GM23248 (cell line): ENCODE measurements around the gene S100A16. TPM values are rescaled to one million over a fixed set of nuclear protein-coding genes. Genes with fewer than 3 reads are reported as not detected.

Experiments
- DNase-seq: peaks from one replicate; pipeline ENCODE4 v3.0.0-alpha.2; 2015
- H2AFZ ChIP-seq: fragments of 200-600 bp; sonication (generic); 2 replicates; pipeline ENCODE4 v1.6.1; 2016; ENCODE audit warnings: antibody characterized with exemption
- H3F3A ChIP-seq: fragments of 200-600 bp; sonication (generic); 2 replicates; pipeline ENCODE4 v1.6.1; 2016; ENCODE audit warnings: mild to moderate bottlenecking, antibody characterized with exemption, mixed run types; ENCODE audit not compliant: insufficient read depth
- H3K27ac ChIP-seq: fragments of 200-600 bp; sonication (generic); 2 replicates; pipeline ENCODE4 v1.5.1; 2016; ENCODE audit warnings: mild to moderate bottlenecking
- H3K27me3 ChIP-seq: fragments of 200-600 bp; sonication (generic); replicated peaks from 2 replicates; pipeline ENCODE4 v1.6.1; 2016; ENCODE audit warnings: mild to moderate bottlenecking; ENCODE audit not compliant: insufficient read depth
- H3K36me3 ChIP-seq: fragments of 200-600 bp; sonication (generic); 2 replicates; pipeline ENCODE4 v1.6.1; 2016; ENCODE audit warnings: low read depth, mild to moderate bottlenecking
- H3K4me1 ChIP-seq: fragments of 200-600 bp; sonication (generic); 2 replicates; pipeline ENCODE4 v1.6.1; 2016; ENCODE audit warnings: mild to moderate bottlenecking; ENCODE audit not compliant: insufficient read depth
- H3K4me2 ChIP-seq: fragments of 200-600 bp; sonication (generic); one replicate; pipeline ENCODE4 v1.6.1; 2016; ENCODE audit warnings: mild to moderate bottlenecking; ENCODE audit not compliant: unreplicated experiment
- H3K4me3 ChIP-seq: fragments of 200-600 bp; sonication (generic); 2 replicates; pipeline ENCODE4 v1.5.1; 2016; ENCODE audit warnings: mild to moderate bottlenecking
- H3K79me2 ChIP-seq: fragments of 200-600 bp; sonication (generic); 2 replicates; pipeline ENCODE4 v1.6.1; 2016; ENCODE audit warnings: mild to moderate bottlenecking; ENCODE audit not compliant: insufficient read depth
- H3K9ac ChIP-seq: fragments of 200-600 bp; sonication (generic); 2 replicates; pipeline ENCODE4 v1.6.1; 2016; ENCODE audit warnings: mild to moderate bottlenecking
- H3K9me2 ChIP-seq: fragments of 200-600 bp; sonication (generic); 2 replicates; pipeline ENCODE4 v1.6.1; 2016; ENCODE audit warnings: mixed run types, mild to moderate bottlenecking, moderate library complexity; ENCODE audit not compliant: insufficient read depth
- H3K9me3 ChIP-seq: fragments of 200-600 bp; sonication (generic); one replicate; pipeline ENCODE4 v1.6.1; 2017; ENCODE audit warnings: low read depth
- H4K20me1 ChIP-seq: fragments of 200-600 bp; sonication (generic); 2 replicates; pipeline ENCODE4 v1.6.0; 2016; ENCODE audit not compliant: insufficient read depth
- EZH2 ChIP-seq: fragments of 200-600 bp; sonication (generic); IDR thresholded peaks from 2 replicates; pipeline ENCODE4 v1.6.1; 2018; ENCODE audit warnings: antibody characterized with exemption, mild to moderate bottlenecking; ENCODE audit not compliant: insufficient read depth, poor library complexity, severe bottlenecking
- EZH2phosphoT487 ChIP-seq: fragments of 200-600 bp; sonication (generic); IDR thresholded peaks from 2 replicates; pipeline ENCODE4 v1.6.1; 2018; ENCODE audit warnings: antibody characterized with exemption, moderate library complexity, mild to moderate bottlenecking, low read depth; ENCODE audit not compliant: insufficient read depth
- WGBS, 2 experiments: methylation state at CpG; one replicate each; pipeline ENCODE4 v1.1.6; 2015 to 2017; ENCODE audit warnings: low lambda C conversion rate in 2 of 2, low coverage in 1 of 2; ENCODE audit errors: missing lambda C conversion rate in 2 of 2; 5-methylcytosine and 5-hydroxymethylcytosine counted together
- in situ Hi-C: fragments of 300-500 bp; cut with MboI; formaldehyde crosslinking; loops from 2 replicates; pipeline ENCODE4 v1.15.0; 2020
- polyA plus RNA-seq: library from polyadenylated mRNA; unstranded; fragments of >200 nt; fragmentation: Nextera tagmentation; extraction: Ambion mirVana; gene quantifications from 2 replicates; pipeline ENCODE4 v1.2.1, GENCODE V29; 2016
- total RNA-seq: library from RNA; depleted of rRNA; stranded (reverse); fragments of >200 nt; shearing (Covaris generic); gene quantifications from 2 replicates; pipeline ENCODE4 v1.2.3, GENCODE V29; 2014

The S100A16 gene
- total and polyA plus RNA-seq, 2 experiments from 2014 or later, result 615 to 801 TPM

DNA sequence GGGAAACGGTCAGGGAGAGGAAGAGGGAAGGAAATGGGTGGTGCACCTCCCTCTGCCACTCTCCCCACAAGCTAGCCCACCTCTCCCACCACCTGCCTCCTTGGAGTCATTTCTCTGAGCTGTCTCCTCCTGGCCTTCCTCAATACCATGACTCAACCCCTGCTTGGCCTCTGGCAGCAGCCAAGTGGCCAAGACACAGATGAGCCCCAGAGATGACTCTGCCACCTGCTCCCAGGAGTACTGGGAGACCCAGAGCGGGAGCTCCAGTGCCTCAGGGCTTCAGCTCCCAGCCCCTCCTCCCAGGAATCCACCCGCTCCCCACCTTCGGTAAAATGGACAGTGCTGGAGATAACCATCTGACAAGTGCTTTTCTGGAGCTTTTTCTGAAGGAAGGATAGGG, 2.6 kb downstream of the S100A16 start:
- in situ Hi-C loops, result no loop called here
- TF ChIP-seq EZH2, result no peak
- no peak for TF ChIP-seq EZH2phosphoT487
- Histone ChIP-seq H2AFZ (no peak overlapping the region), H3K9me3 (no peaks in the 10 kb centered on the region), H3K4me3 (peak overlapping the region; percentile 62), H3K27ac (peak overlapping the region; percentile 76), H3K4me1 (peaks cover 32% of the 10 kb centered on the region), H3K4me2 (peak overlapping the region; percentile 55), H4K20me1 (no peaks in the 10 kb centered on the region), H3K9ac (peak overlapping the region; percentile 71), H3K9me2 (no peaks in the 10 kb centered on the region), H3K79me2 (peaks cover 77% of the 10 kb centered on the region), H3K36me3 (peaks cover 22% of the 10 kb centered on the region), H3K27me3 (no peaks in the 10 kb centered on the region), H3F3A (peaks cover 40% of the 10 kb centered on the region)
- WGBS, 2 experiments, result 48 to 52% methylated on average over 4 of the region's 4 CpGs
- DNase-seq, result peak; percentile 82

DNA sequence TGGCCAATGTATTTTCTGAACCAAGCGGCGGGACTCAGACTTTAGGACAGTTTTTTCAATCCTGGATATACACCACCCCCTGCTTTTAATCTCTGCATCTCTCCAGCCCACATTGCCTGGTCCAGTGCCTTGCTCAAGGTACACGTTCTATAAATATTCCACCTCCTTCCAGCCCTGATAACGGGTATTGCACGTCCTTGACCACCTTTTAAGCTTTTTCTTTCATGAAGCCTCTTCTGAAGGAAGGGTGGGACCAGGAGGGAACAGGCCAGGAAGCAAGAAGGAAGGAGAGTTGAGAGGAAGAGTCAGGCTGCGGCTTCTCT, 3.4 kb downstream of the S100A16 start:
- peak overlapping the region; percentile 71 for H3K9ac ChIP-seq
- peak overlapping the region; percentile 55 for H3K4me2 ChIP-seq
- 69 to 73% methylated on average over 6 of the region's 6 CpGs for WGBS, 2 experiments
- peaks cover 30% of the 10 kb centered on the region for H3K36me3 ChIP-seq
- peak overlapping the region; percentile 62 for H3K4me3 ChIP-seq
- peaks cover 48% of the 10 kb centered on the region for H3F3A ChIP-seq
- no peaks in the 10 kb centered on the region for H3K9me2 ChIP-seq
- no peaks in the 10 kb centered on the region for H3K27me3 ChIP-seq
- H3K4me1 ChIP-seq, result peaks cover 32% of the 10 kb centered on the region
- H3K27ac ChIP-seq, result peak overlapping the region; percentile 76
- no peaks in the 10 kb centered on the region for H3K9me3 ChIP-seq
- no peaks in the 10 kb centered on the region for H4K20me1 ChIP-seq
- H3K79me2 ChIP-seq, result peaks cover 77% of the 10 kb centered on the region
- in situ Hi-C loops, result no loop called here
- no peak for TF ChIP-seq EZH2phosphoT487
- H2AFZ ChIP-seq, result no peak overlapping the region
- DNase-seq, result no peak

DNA sequence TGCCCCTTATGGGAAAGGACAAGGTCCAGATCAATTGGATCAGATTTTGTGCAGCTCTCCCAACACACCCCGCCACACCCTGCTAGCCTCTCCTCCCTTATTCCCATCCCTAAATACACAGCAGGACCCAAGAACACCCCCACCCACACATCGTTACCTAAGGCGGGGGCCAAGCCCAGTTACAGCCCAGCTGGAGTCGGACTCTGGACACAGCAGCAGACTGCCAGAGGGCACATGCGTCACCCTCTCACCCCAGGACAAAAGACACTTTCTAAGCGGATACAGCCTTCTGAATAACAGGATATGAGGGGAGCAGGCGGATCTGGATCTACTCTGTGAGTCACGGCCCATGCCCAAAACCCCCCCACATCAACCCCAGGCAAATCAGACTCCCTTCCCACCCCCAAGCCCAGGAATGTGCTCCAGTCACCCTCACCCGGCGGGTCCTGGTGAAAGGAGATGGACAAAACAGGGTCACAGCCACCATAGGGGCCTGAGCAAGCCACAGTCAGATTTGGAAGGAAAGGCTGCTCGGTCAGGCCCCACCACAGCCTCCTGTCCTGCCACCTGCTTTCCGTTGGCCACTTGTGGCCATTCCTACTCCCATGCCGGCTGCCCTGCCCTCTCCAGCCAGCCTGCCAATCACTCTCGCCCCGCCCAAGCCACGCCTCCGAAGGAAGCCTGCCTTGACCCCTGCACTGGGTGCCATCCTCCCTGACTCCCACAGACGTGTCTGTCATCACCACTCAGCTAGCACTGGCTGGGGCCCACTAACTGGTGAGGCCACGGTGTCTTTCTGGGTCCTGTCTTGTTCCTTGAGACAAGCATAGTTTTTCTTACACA, 4.0 kb downstream of the S100A16 start:
- H3K9ac ChIP-seq, result peak overlapping the region; percentile 71
- 8% methylated on average over 19 of the region's 19 CpGs for WGBS, 2 experiments
- no peaks in the 10 kb centered on the region for H4K20me1 ChIP-seq
- peak overlapping the region; percentile 55 for H3K4me2 ChIP-seq
- peak; percentile 95 for DNase-seq
- H2AFZ ChIP-seq, result no peak overlapping the region
- H3K4me1 ChIP-seq, result peaks cover 32% of the 10 kb centered on the region
- H3K27ac ChIP-seq, result peak overlapping the region; percentile 76
- in situ Hi-C loops, result no loop called here
- H3K36me3 ChIP-seq, result peaks cover 36% of the 10 kb centered on the region
- H3K4me3 ChIP-seq, result peak overlapping the region; percentile 62
- H3F3A ChIP-seq, result peaks cover 54% of the 10 kb centered on the region
- no peak for TF ChIP-seq EZH2
- no peak for TF ChIP-seq EZH2phosphoT487
- H3K9me2 ChIP-seq, result no peaks in the 10 kb centered on the region
- H3K27me3 ChIP-seq, result no peaks in the 10 kb centered on the region
- H3K9me3 ChIP-seq, result no peaks in the 10 kb centered on the region
- H3K79me2 ChIP-seq, result peaks cover 83% of the 10 kb centered on the region

DNA sequence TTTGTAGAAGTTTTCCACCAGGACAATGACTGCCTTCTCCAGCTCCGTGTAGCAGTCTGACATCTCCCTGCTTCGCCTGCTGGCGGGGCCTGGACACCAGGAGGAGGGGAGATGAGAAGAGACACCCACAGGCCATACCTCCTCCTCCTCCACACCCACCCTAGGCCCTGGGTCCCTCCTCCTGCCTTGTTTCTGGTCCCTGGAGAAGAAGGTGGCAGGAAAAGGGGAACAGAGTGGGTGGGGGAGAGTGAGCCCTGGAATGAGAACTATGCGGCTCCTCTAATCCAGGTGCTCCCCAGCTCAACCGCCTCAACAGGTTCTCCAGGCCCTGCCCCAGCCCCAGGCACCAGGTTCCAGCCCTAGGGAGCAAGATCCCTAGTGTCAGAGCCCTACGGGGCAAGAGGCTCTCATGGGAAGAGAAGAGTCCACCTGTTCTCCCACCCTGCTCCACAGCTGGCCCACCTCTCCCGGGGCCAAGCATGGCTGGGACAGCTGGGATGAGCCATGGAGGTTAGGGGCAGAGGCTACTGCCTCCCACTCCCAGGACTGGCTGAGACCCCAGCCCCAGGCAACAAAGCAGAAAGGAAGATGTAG, 4.8 kb downstream of the S100A16 start:
- Histone ChIP-seq H3K4me2 (peak overlapping the region; percentile 55), H3K4me1 (peaks cover 28% of the 10 kb centered on the region), H3K9ac (peak overlapping the region; percentile 71), H3K27me3 (no peaks in the 10 kb centered on the region), H3K9me3 (no peaks in the 10 kb centered on the region), H3K27ac (peak overlapping the region; percentile 76), H2AFZ (no peak overlapping the region), H3F3A (peaks cover 61% of the 10 kb centered on the region), H3K4me3 (peak overlapping the region; percentile 62), H3K79me2 (peaks cover 80% of the 10 kb centered on the region), H3K36me3 (peaks cover 39% of the 10 kb centered on the region), H4K20me1 (no peaks in the 10 kb centered on the region), H3K9me2 (no peaks in the 10 kb centered on the region)
- in situ Hi-C loops, result no loop called here
- 83 to 86% methylated on average over 7 of the region's 7 CpGs for WGBS, 2 experiments
- TF ChIP-seq EZH2, result no peak
- TF ChIP-seq EZH2phosphoT487, result no peak
- no peak for DNase-seq
